NCI-H748 (cell line): ENCODE data around the gene TRERF1.
A peak's percentile ranks its signal among the peaks of the same experiment; 100 is the strongest.
"Not testable (repeated sequence)": the region's sequence is repeated elsewhere in the genome, so short reads cannot be mapped to it uniquely, and the experiment has no call there.

Experiments
- DNase-seq: peaks from one replicate; lab custom pipeline; 2025; ENCODE audit not compliant: unreplicated experiment; lab: John Stamatoyannopoulos, UW

Gene TRERF1

GRCh38 chr6:42341221-42341620 is 110.5 kb downstream of the TRERF1 start:
- DNase-seq = no peak

GRCh38 chr6:42340511-42340910 is 111.2 kb downstream of the TRERF1 start:
- DNase-seq = no peak

- DNase-seq = no peak
These were observed 111.7 kb downstream of the TRERF1 start for GRCh38 chr6:42339991-42340401.

GRCh38 chr6:42338744-42339222 is 112.9 kb downstream of the TRERF1 start:
- no peak for DNase-seq

GRCh38 chr6:42337985-42338743 is 113.6 kb downstream of the TRERF1 start:
- no peak for DNase-seq

- DNase-seq = no peak
These were observed 115.3 kb downstream of the TRERF1 start for GRCh38 chr6:42336431-42336830.

GRCh38 chr6:42335896-42336295 is 115.8 kb downstream of the TRERF1 start:
- DNase-seq = no peak

- DNase-seq = no peak
These were observed 116.9 kb downstream of the TRERF1 start for GRCh38 chr6:42334870-42335269.

GRCh38 chr6:42333612-42334011 is 118.1 kb downstream of the TRERF1 start:
- DNase-seq = no peak

- no peak for DNase-seq
These were observed 118.8 kb downstream of the TRERF1 start for GRCh38 chr6:42332916-42333315.

GRCh38 chr6:42331019-42331418 is 120.7 kb downstream of the TRERF1 start:
- DNase-seq = peak; percentile 70

GRCh38 chr6:42326248-42326647 is 125.5 kb downstream of the TRERF1 start:
- DNase-seq = peak; percentile 89

- not testable (repeated sequence) for DNase-seq
These were observed 126.9 kb downstream of the TRERF1 start for GRCh38 chr6:42324656-42325324.

- DNase-seq = no peak
These were observed 129.1 kb downstream of the TRERF1 start for GRCh38 chr6:42322676-42323075.

GRCh38 chr6:42321976-42322375 is 129.8 kb downstream of the TRERF1 start:
- DNase-seq = no peak

GRCh38 chr6:42320762-42321161 is 131.0 kb downstream of the TRERF1 start:
- DNase-seq = no peak

GRCh38 chr6:42318480-42318879 is 133.2 kb downstream of the TRERF1 start:
- DNase-seq = peak; percentile 19

- DNase-seq = no peak
These were observed 134.7 kb downstream of the TRERF1 start for GRCh38 chr6:42316981-42317380.

- no peak for DNase-seq
These were observed 135.4 kb downstream of the TRERF1 start for GRCh38 chr6:42315991-42316970.

- DNase-seq = no peak
These were observed 136.3 kb downstream of the TRERF1 start for GRCh38 chr6:42315259-42315990.
